A673 (cell line): ENCODE results near the gene UTP4. TPM values are rescaled to one million over a fixed set of nuclear protein-coding genes. Genes with fewer than 3 reads are reported as not detected.

Source experiments
- BruUV-seq: library from RNA; stranded (reverse); fragments of 400-500 nt; replicated peaks from 2 replicates; lab custom pipeline; 2021; lab: Mats Ljungman, UMichigan
- CTCF ChIA-PET: fragments of 300-600 bp; sonication (Branson Sonifier 250); formaldehyde crosslinking; loops from one replicate; lab custom pipeline; 2022; ENCODE audit warnings: antibody characterized with exemption; lab: Charles Lee
- POLR2A ChIA-PET: fragments of 300-600 bp; sonication (Branson Sonifier 250); formaldehyde crosslinking; loops from one replicate; lab custom pipeline; 2022; ENCODE audit warnings: antibody characterized with exemption; ENCODE audit not compliant: low non-redundant PET; lab: Charles Lee
- DNase-seq: peaks from one replicate; pipeline ENCODE4 v3.0.0-alpha.2; 2015; ENCODE audit warnings: low spot score
- H3K27ac ChIP-seq: fragments of 200-600 bp; sonication (generic); 2 replicates; pipeline ENCODE4 v1.5.1; 2016; ENCODE audit warnings: mixed run types, low read depth, mild to moderate bottlenecking, mixed read lengths, antibody characterized with exemption, low read length; ENCODE audit not compliant: poor library complexity, severe bottlenecking
- H3K27me3 ChIP-seq: fragments of 200-600 bp; sonication (generic); replicated peaks from 2 replicates; pipeline ENCODE4 v1.6.1; 2017; ENCODE audit warnings: mixed run types, low read depth, mild to moderate bottlenecking, mixed read lengths, antibody characterized with exemption, low read length; ENCODE audit not compliant: insufficient read depth, poor library complexity
- H3K36me3 ChIP-seq: fragments of 200-600 bp; sonication (generic); 2 replicates; pipeline ENCODE4 v1.6.1; 2016; ENCODE audit warnings: mixed run types, mild to moderate bottlenecking, mixed read lengths, antibody characterized with exemption, low read length; ENCODE audit not compliant: insufficient read depth, poor library complexity, severe bottlenecking
- H3K4me1 ChIP-seq: fragments of 200-600 bp; sonication (generic); 2 replicates; pipeline ENCODE4 v1.6.1; 2017; ENCODE audit warnings: mixed run types, mild to moderate bottlenecking, mixed read lengths, antibody characterized with exemption, low read length; ENCODE audit not compliant: insufficient read depth, poor library complexity, severe bottlenecking
- H3K4me3 ChIP-seq: fragments of 200-600 bp; sonication (generic); 2 replicates; pipeline ENCODE4 v1.5.1; 2016; ENCODE audit warnings: low read depth, mixed run types, mild to moderate bottlenecking, mixed read lengths, low read length; ENCODE audit not compliant: poor library complexity, severe bottlenecking
- H3K9me3 ChIP-seq: fragments of 200-600 bp; sonication (generic); 2 replicates; pipeline ENCODE4 v1.6.1; 2016; ENCODE audit warnings: mixed run types, low read depth, mild to moderate bottlenecking, mixed read lengths, antibody characterized with exemption, low read length; ENCODE audit not compliant: poor library complexity, severe bottlenecking
- CTCF ChIP-seq: fragments of 300-800, 200-600 bp; sonication (generic); conservative IDR thresholded peaks from 2 replicates; pipeline ENCODE4 v1.5.1; 2017; ENCODE audit warnings: low read depth, mild to moderate bottlenecking, antibody characterized with exemption, low read length, moderate library complexity, mixed read lengths
- EZH2 ChIP-seq: fragments of 200-600 bp; sonication (generic); IDR thresholded peaks from 2 replicates; pipeline ENCODE4 v1.6.1; 2017; ENCODE audit warnings: borderline replicate concordance, low read depth, mild to moderate bottlenecking, mixed read lengths, antibody characterized with exemption, low read length; ENCODE audit not compliant: poor library complexity, severe bottlenecking
- intact Hi-C: fragments of 100-400 bp; cut with micrococcal nuclease; formaldehyde crosslinking; loops from one replicate; pipeline ENCODE4 v1.10.0; 2022; ENCODE audit not compliant: unreplicated experiment
- total RNA-seq: library from RNA; stranded (reverse); gene quantifications from 2 replicates; pipeline ENCODE4 v1.2.3, GENCODE V29; 2021

UTP4 gene
- total RNA-seq, 1 experiment from 2014 or later = 146 TPM

GRCh38 chr16:69085032-69085695 is 47.3 kb upstream of the UTP4 start:
- POLR2A ChIA-PET = no interaction called here
- no TSS peak for BruUV-seq
- intact Hi-C loops = no loop called here

GRCh38 chr16:69087161-69087581 is 45.3 kb upstream of the UTP4 start:
- no peak for TF ChIP-seq CTCF
- no peak for TF ChIP-seq EZH2
- ChIA-PET POLR2A (no interaction called here), CTCF (no interaction called here)
- no peaks in the 10 kb centered on the region for H3K36me3 ChIP-seq
- DNase-seq = no peak
- no peak overlapping the region for H3K4me3 ChIP-seq
- no peaks in the 10 kb centered on the region for H3K27me3 ChIP-seq
- BruUV-seq = no TSS peak
- H3K9me3 ChIP-seq = no peaks in the 10 kb centered on the region
- no peak overlapping the region for H3K27ac ChIP-seq
- H3K4me1 ChIP-seq = no peaks in the 10 kb centered on the region
- intact Hi-C loops = no loop called here

More at GRCh38 chr16:69085032-69085695, 47.3 kb upstream of the UTP4 start:
- Histone ChIP-seq H3K4me1 (no peaks in the 10 kb centered on the region), H3K27ac (no peak overlapping the region), H3K27me3 (no peaks in the 10 kb centered on the region), H3K9me3 (no peaks in the 10 kb centered on the region), H3K4me3 (no peak overlapping the region), H3K36me3 (no peaks in the 10 kb centered on the region)
- CTCF ChIA-PET = no interaction called here
- no peak for DNase-seq
- TF ChIP-seq CTCF = no peak
- TF ChIP-seq EZH2 = no peak

GRCh38 chr16:69088684-69089083 is 43.8 kb upstream of the UTP4 start:
- TF ChIP-seq CTCF (no peak), EZH2 (no peak)
- POLR2A ChIA-PET = no interaction called here
- H3K27ac ChIP-seq = no peak overlapping the region
- H3K36me3 ChIP-seq = no peaks in the 10 kb centered on the region
- H3K27me3 ChIP-seq = no peaks in the 10 kb centered on the region
- no peak for DNase-seq
- intact Hi-C loops = no loop called here
- no peaks in the 10 kb centered on the region for H3K9me3 ChIP-seq
- BruUV-seq = no TSS peak
- no peak overlapping the region for H3K4me3 ChIP-seq
- CTCF ChIA-PET = no interaction called here
- H3K4me1 ChIP-seq = no peaks in the 10 kb centered on the region
